Measurements from ENCODE around the gene CAGE1. TPM values are rescaled to one million over a fixed set of nuclear protein-coding genes. Genes with fewer than 3 reads are reported as not detected.
"Not testable (repeated sequence)": the region's sequence is repeated elsewhere in the genome, so short reads cannot be mapped to it uniquely, and the experiment has no call there.

CAGE1 gene
- total RNA-seq, 2 experiments from 2014 or later = 0.27 to 1.1 TPM

DNA sequence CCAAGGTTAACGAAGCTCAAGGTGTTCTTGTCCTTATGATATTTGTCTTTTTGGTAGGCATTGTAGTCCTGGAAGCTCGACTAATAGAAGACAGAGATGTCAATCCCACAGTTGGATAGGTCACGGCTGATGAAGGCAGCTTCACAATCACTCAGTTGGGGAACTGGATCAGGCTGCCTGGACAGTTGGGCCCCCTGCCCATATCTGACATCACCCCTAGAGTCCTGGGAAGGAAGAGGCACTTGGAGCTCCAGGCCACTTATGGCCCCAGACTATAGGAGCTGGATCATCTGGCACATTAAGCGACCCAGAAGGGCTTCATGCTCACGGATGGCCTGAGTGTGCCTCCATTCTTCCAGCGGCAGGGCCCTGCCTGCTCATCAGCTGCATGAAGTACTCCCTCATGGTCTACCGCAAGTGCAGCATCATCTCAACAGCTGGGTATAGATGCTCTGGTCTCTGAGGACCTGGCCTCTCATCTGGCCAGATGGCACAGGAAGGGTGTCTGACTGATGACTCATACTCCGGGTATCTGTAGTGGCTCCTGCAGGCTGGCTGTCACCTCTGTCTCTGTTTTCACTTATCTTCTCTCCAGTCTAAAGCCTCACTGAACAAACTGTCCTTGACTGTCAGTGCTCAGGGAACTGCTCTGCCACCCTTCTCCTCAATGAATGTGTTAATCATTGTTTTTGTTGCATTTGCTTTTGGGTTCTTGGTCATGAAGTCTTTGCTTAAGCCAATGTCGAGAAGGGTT, 47.4 kb downstream of the CAGE1 start:
- no peaks in the 10 kb centered on the region for H3K36me3 ChIP-seq (ENCODE audit: insufficient read depth, low read length)
- no peaks in the 10 kb centered on the region for H4K20me1 ChIP-seq (ENCODE audit: insufficient read depth, low read length)
- ChIA-PET POLR2A (no interaction called here), CTCF (ENCODE audit: unreplicated experiment) (no interaction called here)
- no peaks in the 10 kb centered on the region for H3K79me2 ChIP-seq (ENCODE audit: insufficient read depth, low read depth, low read length)
- DNase-seq (ENCODE audit: low spot score) = no peak
- H3K9me2 ChIP-seq (ENCODE audit: insufficient read depth, low read length) = no peaks in the 10 kb centered on the region
- BruUV-seq (replicated peaks) = no TSS peak
- intact Hi-C loops (cut with micrococcal nuclease; ENCODE audit: unreplicated experiment) = no loop called here
- TF ChIP-seq, protein P1, sequence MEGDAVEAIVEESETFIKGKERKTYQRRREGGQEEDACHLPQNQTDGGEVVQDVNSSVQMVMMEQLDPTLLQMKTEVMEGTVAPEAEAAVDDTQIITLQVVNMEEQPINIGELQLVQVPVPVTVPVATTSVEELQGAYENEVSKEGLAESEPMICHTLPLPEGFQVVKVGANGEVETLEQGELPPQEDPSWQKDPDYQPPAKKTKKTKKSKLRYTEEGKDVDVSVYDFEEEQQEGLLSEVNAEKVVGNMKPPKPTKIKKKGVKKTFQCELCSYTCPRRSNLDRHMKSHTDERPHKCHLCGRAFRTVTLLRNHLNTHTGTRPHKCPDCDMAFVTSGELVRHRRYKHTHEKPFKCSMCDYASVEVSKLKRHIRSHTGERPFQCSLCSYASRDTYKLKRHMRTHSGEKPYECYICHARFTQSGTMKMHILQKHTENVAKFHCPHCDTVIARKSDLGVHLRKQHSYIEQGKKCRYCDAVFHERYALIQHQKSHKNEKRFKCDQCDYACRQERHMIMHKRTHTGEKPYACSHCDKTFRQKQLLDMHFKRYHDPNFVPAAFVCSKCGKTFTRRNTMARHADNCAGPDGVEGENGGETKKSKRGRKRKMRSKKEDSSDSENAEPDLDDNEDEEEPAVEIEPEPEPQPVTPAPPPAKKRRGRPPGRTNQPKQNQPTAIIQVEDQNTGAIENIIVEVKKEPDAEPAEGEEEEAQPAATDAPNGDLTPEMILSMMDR (conservative IDR thresholded peaks at IDR 0.05; ENCODE audit: low read length) = no peak
- TF ChIP-seq EZH2phosphoT487 (IDR thresholded peaks at IDR 0.05; ENCODE audit: borderline replicate concordance, low read depth, low read length) = no peak
- no peak overlapping the region for H2AFZ ChIP-seq (ENCODE audit: low read length)
- H3K4me1 ChIP-seq (ENCODE audit: insufficient read depth, low read length, poor library complexity, severe bottlenecking) = no peaks in the 10 kb centered on the region
- H3K9me3 ChIP-seq (ENCODE audit: low read length) = no peaks in the 10 kb centered on the region
- H3K4me3 ChIP-seq (ENCODE audit: low read depth, low read length, poor library complexity, severe bottlenecking) = no peak overlapping the region
- no peak overlapping the region for H3K4me2 ChIP-seq (ENCODE audit: low read length)
- H3K27ac ChIP-seq (ENCODE audit: low read depth, low read length, poor library complexity, severe bottlenecking) = no peak overlapping the region

DNA sequence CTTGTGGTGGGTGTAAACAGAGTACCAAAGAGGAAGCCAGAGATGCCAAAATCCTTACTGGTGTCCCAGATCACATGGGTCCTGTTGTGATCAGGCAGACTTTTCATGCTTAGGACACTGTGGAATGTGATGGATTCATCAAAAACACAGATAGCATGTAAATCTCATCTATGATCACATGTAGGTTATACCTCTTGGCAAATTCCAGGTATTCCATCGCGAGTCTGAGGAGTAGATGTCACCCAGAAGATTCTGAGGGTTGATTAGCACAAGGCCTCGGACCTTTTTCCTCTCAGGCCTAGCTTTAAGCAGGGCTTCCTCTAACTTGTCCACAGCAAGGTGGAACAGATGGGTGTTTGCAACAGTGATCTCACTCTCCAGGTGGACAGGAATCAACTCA, 48.3 kb downstream of the CAGE1 start:
- Histone ChIP-seq H2AFZ (ENCODE audit: low read length) (no peak overlapping the region), H3K4me3 (ENCODE audit: low read depth, low read length, poor library complexity, severe bottlenecking) (no peak overlapping the region), H3K36me3 (ENCODE audit: insufficient read depth, low read length) (no peaks in the 10 kb centered on the region), H3K9me2 (ENCODE audit: insufficient read depth, low read length) (no peaks in the 10 kb centered on the region), H3K4me2 (ENCODE audit: low read length) (no peak overlapping the region), H3K4me1 (ENCODE audit: insufficient read depth, low read length, poor library complexity, severe bottlenecking) (no peaks in the 10 kb centered on the region), H3K9me3 (ENCODE audit: low read length) (no peaks in the 10 kb centered on the region), H3K27ac (ENCODE audit: low read depth, low read length, poor library complexity, severe bottlenecking) (no peak overlapping the region), H4K20me1 (ENCODE audit: insufficient read depth, low read length) (no peaks in the 10 kb centered on the region), H3K79me2 (ENCODE audit: insufficient read depth, low read depth, low read length) (no peaks in the 10 kb centered on the region)
- DNase-seq (ENCODE audit: low spot score) = no peak
- ChIA-PET POLR2A (interaction anchor here (0.5 kb wide), 1 partner anchor 95 kb away, joined by 3 read pairs; no protein-coding TSS in a partner anchor), CTCF (ENCODE audit: unreplicated experiment) (no interaction called here)
- TF ChIP-seq, protein P1 (conservative IDR thresholded peaks at IDR 0.05; ENCODE audit: low read length) = no peak
- no peak for TF ChIP-seq EZH2phosphoT487 (IDR thresholded peaks at IDR 0.05; ENCODE audit: borderline replicate concordance, low read depth, low read length)
- BruUV-seq (replicated peaks) = no TSS peak
- intact Hi-C loops (cut with micrococcal nuclease; ENCODE audit: unreplicated experiment) = no loop called here

GRCh38 chr6:7339007-7339732, 50.4 kb downstream of the CAGE1 start:
- H2AFZ ChIP-seq (ENCODE audit: low read length); H3K4me3 ChIP-seq (ENCODE audit: low read depth, low read length, poor library complexity, severe bottlenecking); intact Hi-C loops (cut with micrococcal nuclease; ENCODE audit: unreplicated experiment); H3K4me2 ChIP-seq (ENCODE audit: low read length); H3K36me3 ChIP-seq (ENCODE audit: insufficient read depth, low read length); H3K9me3 ChIP-seq (ENCODE audit: low read length); H3K4me1 ChIP-seq (ENCODE audit: insufficient read depth, low read length, poor library complexity, severe bottlenecking); H3K9me2 ChIP-seq (ENCODE audit: insufficient read depth, low read length); H3K27ac ChIP-seq (ENCODE audit: low read depth, low read length, poor library complexity, severe bottlenecking); H4K20me1 ChIP-seq (ENCODE audit: insufficient read depth, low read length); BruUV-seq (replicated peaks); CTCF ChIA-PET (ENCODE audit: unreplicated experiment); H3K79me2 ChIP-seq (ENCODE audit: insufficient read depth, low read depth, low read length): not testable (repeated sequence)
- peak; percentile 34 for DNase-seq (ENCODE audit: low spot score)
- POLR2A ChIA-PET = interaction anchor here (0.6 to 1.0 kb wide), 3 partner anchors 14 to 62 kb away, joined by 3 to 12 read pairs (median 3); no protein-coding TSS in a partner anchor
- TF ChIP-seq, protein P1 (conservative IDR thresholded peaks at IDR 0.05; ENCODE audit: low read length) = peak; percentile 61

Data from OCI-LY7 (cell line).